T47D (cell line): Measurements from ENCODE around the gene BTBD18.
A peak's percentile ranks its signal among the peaks of the same experiment; 100 is the strongest.
"Not testable (repeated sequence)": the region's sequence is repeated elsewhere in the genome, so short reads cannot be mapped to it uniquely, and the experiment has no call there.

Experiments
- DNase-seq, 2 experiments: peaks; one replicate each; pipeline versions ENCODE4 v3.0.0 to v3.0.0-alpha.2; 2011 to 2012; ENCODE audit warnings: low read depth in 1 of 2, low spot score in 1 of 2
- JUND ChIP-seq: IDR thresholded peaks from 2 replicates; pipeline ENCODE4 v1.6.1; 2012; ENCODE audit warnings: low read depth
- in situ Hi-C: cut with HindIII; loops from 2 replicates; pipeline ENCODE4 v1.10.0; 2016; ENCODE audit warnings: low sequenced_read_pairs, low pct_unique_long_range_greater_than_20kb

The BTBD18 gene

GRCh38 chr11:57741132-57742086, 10.2 kb downstream of the BTBD18 start, which contains the start of gene SELENOH:
Gene SELENOH, plus strand, starts transcription at chr11:57741491. Its CDS starts 105 bp downstream, at chr11:57741596.
- in situ Hi-C loops, result no loop called here
- TF ChIP-seq JUND, result no peak
- peak; percentile 88 to 99 for DNase-seq

- in situ Hi-C loops, result no loop called here
- DNase-seq, result no peak
- no peak for TF ChIP-seq JUND
Measured at GRCh38 chr11:57735619-57736298, 15.9 kb downstream of the BTBD18 start.

- TF ChIP-seq JUND, result no peak
- DNase-seq, result no peak
- in situ Hi-C loops, result no loop called here
Measured at GRCh38 chr11:57732661-57733060, 19.0 kb downstream of the BTBD18 start.

- DNase-seq, result no peak
- no peak for TF ChIP-seq JUND
- in situ Hi-C loops, result no loop called here
Measured at GRCh38 chr11:57729479-57729878, 22.1 kb downstream of the BTBD18 start.

- in situ Hi-C loops, result no loop called here
- DNase-seq, result no peak
- TF ChIP-seq JUND, result no peak
Measured at GRCh38 chr11:57728829-57729228, 22.8 kb downstream of the BTBD18 start.

- no peak for TF ChIP-seq JUND
- no peak for DNase-seq
- in situ Hi-C loops, result no loop called here
Measured at GRCh38 chr11:57727185-57727584, 24.4 kb downstream of the BTBD18 start.

GRCh38 chr11:57716726-57717125, 34.9 kb downstream of the BTBD18 start:
- in situ Hi-C loops, result not testable (repeated sequence)

GRCh38 chr11:57713835-57714234, 37.8 kb downstream of the BTBD18 start:
- in situ Hi-C loops, result no loop called here
- no peak for TF ChIP-seq JUND
- no peak for DNase-seq

More at GRCh38 chr11:57716726-57717125, 34.9 kb downstream of the BTBD18 start:
- DNase-seq, result not testable (repeated sequence)

- TF ChIP-seq JUND, result no peak
- in situ Hi-C loops, result no loop called here
Measured at GRCh38 chr11:57712256-57713150, 39.1 kb downstream of the BTBD18 start, which contains the start of gene TMX2. Gene TMX2, plus strand, starts transcription at chr11:57712593. Its CDS starts 26 bp downstream, at chr11:57712619.

GRCh38 chr11:57711414-57712255, 40.0 kb downstream of the BTBD18 start, which contains the start of gene MED19:
Gene MED19, minus strand, starts transcription at chr11:57712215. Its CDS starts 36 bp downstream, at chr11:57712179.
- in situ Hi-C loops, result no loop called here
- DNase-seq, result peak; percentile 87 to 99
- TF ChIP-seq JUND, result no peak

More at GRCh38 chr11:57712256-57713150, 39.1 kb downstream of the BTBD18 start, which contains the start of gene TMX2:
- DNase-seq, result peak; percentile 92 to 100

- no peak for TF ChIP-seq JUND
- in situ Hi-C loops, result no loop called here
- DNase-seq, result no peak
Measured at GRCh38 chr11:57709802-57710367, 41.7 kb downstream of the BTBD18 start.

- DNase-seq, in situ Hi-C loops: not testable (repeated sequence)
Measured at GRCh38 chr11:57705432-57705831, 46.2 kb downstream of the BTBD18 start.
